HCT116 (cell line): ENCODE results near the gene MLLT3. TPM values are rescaled to one million over a fixed set of nuclear protein-coding genes. Genes with fewer than 3 reads are reported as not detected.

Source experiments
- ATAC-seq: fragments of 200-7000 bp; cut with Tn5 transposase; 2 replicates; pipeline ENCODE4 v1.9.1; 2020; ENCODE audit warnings: mild to moderate bottlenecking, moderate library complexity
- BruUV-seq: library from RNA; stranded (reverse); fragments of 400-500 nt; replicated peaks from 2 replicates; lab custom pipeline; 2021; lab: Mats Ljungman, UMichigan
- CTCF ChIA-PET: fragments of 300-600 bp; sonication (Branson Sonifier 250); formaldehyde crosslinking; loops from one replicate; lab custom pipeline; 2021; ENCODE audit warnings: antibody characterized with exemption; lab: Charles Lee
- POLR2A ChIA-PET: fragments of 300-600, 350-600 bp; sonication (Branson Sonifier 250); formaldehyde crosslinking; loops from one replicate; lab custom pipeline; 2021; ENCODE audit warnings: antibody characterized with exemption; lab: Charles Lee
- RAD21 ChIA-PET, 2 experiments: fragments of 300-600 bp; sonication (Branson Sonifier 250); formaldehyde crosslinking; loops; one replicate each; lab custom pipeline; 2023; ENCODE audit warnings: low total read pairs in 2 of 2; ENCODE audit not compliant: uncharacterized antibody in 2 of 2, unreplicated experiment in 2 of 2, low non-redundant PET in 1 of 2; lab: Charles Lee
- DNase-seq: peaks from one replicate; pipeline ENCODE4 v3.0.0-alpha.2; 2010; ENCODE audit warnings: low read depth, low spot score
- H2AFZ ChIP-seq: fragments of 200-600 bp; shearing (Covaris generic), sonication (generic); 2 replicates; pipeline ENCODE4 v1.6.1; 2017; ENCODE audit warnings: low read depth, mixed run types, mixed read lengths, antibody characterized with exemption, low read length; ENCODE audit not compliant: poor library complexity, severe bottlenecking
- H3K27ac ChIP-seq: 2 replicates; pipeline ENCODE4 v1.5.1; 2012; ENCODE audit warnings: low read depth, low read length
- H3K27me3 ChIP-seq: fragments of 200-600 bp; sonication (generic); 2 replicates; pipeline ENCODE4 v1.6.1; 2016; ENCODE audit warnings: mixed run types, low read length, mixed read lengths; ENCODE audit not compliant: insufficient read depth
- H3K36me3 ChIP-seq, 2 experiments: fragments of 200-500 bp in 1 of 2; fragments of 200-600 bp in 1 of 2; sonication (Bioruptor generic) in 1 of 2; sonication (generic) in 1 of 2; 2 replicates each; pipeline versions ENCODE4 v1.5.1 to v1.6.1; 2014 to 2016; ENCODE audit warnings: low read length in 2 of 2, inconsistent platforms in 1 of 2, mixed read lengths in 1 of 2, mixed run types in 1 of 2; ENCODE audit not compliant: insufficient read depth in 2 of 2, control insufficient read depth in 1 of 2
- H3K4me1 ChIP-seq, 2 experiments: fragments of 200-600 bp in 1 of 2; sonication (generic) in 1 of 2; 2 replicates each; pipeline versions ENCODE4 v1.5.1 to v1.6.1; 2012 to 2017; ENCODE audit warnings: low read length in 2 of 2, inconsistent platforms in 1 of 2, mild to moderate bottlenecking in 1 of 2, mixed read lengths in 1 of 2, mixed run types in 1 of 2, moderate library complexity in 1 of 2; ENCODE audit not compliant: insufficient read depth in 2 of 2, control insufficient read depth in 1 of 2
- H3K4me2 ChIP-seq: fragments of 200-600 bp; sonication (generic); 2 replicates; pipeline ENCODE4 v1.6.1; 2017; ENCODE audit warnings: mixed run types, low read length, mixed read lengths
- H3K4me3 ChIP-seq, 2 experiments: fragments of 200-600 bp in 1 of 2; sonication (generic) in 1 of 2; replicated peaks in 1 of 2; 2 replicates each; pipeline ENCODE4 v1.5.1; 2011 to 2016; ENCODE audit warnings: low read length in 2 of 2, control low read depth in 1 of 2, low read depth in 1 of 2, mild to moderate bottlenecking in 1 of 2, mixed read lengths in 1 of 2, mixed run types in 1 of 2
- H3K79me2 ChIP-seq: fragments of 200-600 bp; sonication (generic); 2 replicates; pipeline ENCODE4 v1.6.1; 2017; ENCODE audit warnings: mild to moderate bottlenecking, mixed run types, low read length, moderate library complexity, mixed read lengths; ENCODE audit not compliant: insufficient read depth
- H3K9ac ChIP-seq: fragments of 200-600 bp; sonication (generic); 2 replicates; pipeline ENCODE4 v1.6.1; 2016; ENCODE audit warnings: low read length, mixed read lengths
- H3K9me2 ChIP-seq: fragments of 200-600 bp; sonication (generic), shearing (Covaris generic); 2 replicates; pipeline ENCODE4 v1.6.1; 2017; ENCODE audit warnings: mixed run types, mild to moderate bottlenecking, moderate library complexity; ENCODE audit not compliant: insufficient read depth
- H3K9me3 ChIP-seq, 2 experiments: fragments of 200-500 bp in 1 of 2; fragments of 200-600 bp in 1 of 2; sonication (Bioruptor generic) in 1 of 2; sonication (generic) in 1 of 2; 2 replicates each; pipeline ENCODE4 v1.6.1; 2014 to 2017; ENCODE audit warnings: low read length in 2 of 2, mixed read lengths in 2 of 2, inconsistent platforms in 1 of 2, low read depth in 1 of 2, mild to moderate bottlenecking in 1 of 2, mixed run types in 1 of 2, moderate library complexity in 1 of 2; ENCODE audit not compliant: control insufficient read depth in 1 of 2, insufficient read depth in 1 of 2
- H4K20me1 ChIP-seq: fragments of 200-600 bp; sonication (generic), shearing (Covaris generic); 2 replicates; pipeline ENCODE4 v1.6.1; 2017; ENCODE audit warnings: mixed run types, mild to moderate bottlenecking, moderate library complexity; ENCODE audit not compliant: insufficient read depth
- ATF3 ChIP-seq: IDR thresholded peaks from 2 replicates; pipeline ENCODE4 v1.6.1; 2012
- CBX3 ChIP-seq: IDR thresholded peaks from 2 replicates; pipeline ENCODE4 v1.6.1; 2012; ENCODE audit warnings: low read depth
- CEBPB ChIP-seq: IDR thresholded peaks from 2 replicates; pipeline ENCODE4 v1.6.1; 2012; ENCODE audit warnings: low read depth
- CTCF ChIP-seq, 3 experiments: fragments of 200-600 bp in 1 of 3; sonication (generic) in 1 of 3; IDR thresholded peaks in 2 of 3; conservative IDR thresholded peaks in 1 of 3; 2 replicates each; pipeline ENCODE4 v1.5.1; 2012 to 2017; ENCODE audit warnings: low read depth in 2 of 3, low read length in 2 of 3, antibody characterized with exemption in 1 of 3, borderline replicate concordance in 1 of 3, control low read depth in 1 of 3, mild to moderate bottlenecking in 1 of 3, mixed read lengths in 1 of 3, mixed run types in 1 of 3, moderate library complexity in 1 of 3; ENCODE audit not compliant: insufficient read depth in 1 of 3
- EGR1 ChIP-seq: IDR thresholded peaks from 2 replicates; pipeline ENCODE4 v1.6.1; 2012; ENCODE audit warnings: low read depth
- ELF1 ChIP-seq: IDR thresholded peaks from 2 replicates; pipeline ENCODE4 v1.6.1; 2012; ENCODE audit warnings: low read depth, borderline replicate concordance
- EZH2 ChIP-seq: fragments of 200-600 bp; sonication (generic); IDR thresholded peaks from 2 replicates; pipeline ENCODE4 v1.6.1; 2017; ENCODE audit warnings: antibody characterized with exemption, mixed run types
- EZH2phosphoT487 ChIP-seq: fragments of 200-600 bp; IDR thresholded peaks from 2 replicates; pipeline ENCODE4 v1.6.1; 2018; ENCODE audit warnings: antibody characterized with exemption, borderline replicate concordance
- POLR2A ChIP-seq: IDR thresholded peaks from 2 replicates; pipeline ENCODE4 v1.7.0; 2011; ENCODE audit warnings: borderline replicate concordance; ENCODE audit not compliant: insufficient read depth, insufficient read length; ENCODE audit errors: extremely low read depth
- RAD21 ChIP-seq: IDR thresholded peaks from 2 replicates; pipeline ENCODE4 v1.6.1; 2012; ENCODE audit warnings: low read depth, mild to moderate bottlenecking
- REST ChIP-seq: IDR thresholded peaks from 2 replicates; pipeline ENCODE4 v1.6.1; 2012; ENCODE audit warnings: low read depth
- SIN3A ChIP-seq: IDR thresholded peaks from 2 replicates; pipeline ENCODE4 v1.6.1; 2012; ENCODE audit warnings: low read depth
- SP1 ChIP-seq: IDR thresholded peaks from 2 replicates; pipeline ENCODE4 v1.6.1; 2012; ENCODE audit warnings: low read depth
- SRF ChIP-seq: IDR thresholded peaks from 2 replicates; pipeline ENCODE4 v1.6.1; 2012; ENCODE audit warnings: low read depth
- TCF7L2 ChIP-seq: IDR thresholded peaks from 2 replicates; pipeline ENCODE4 v1.7.0; 2011; ENCODE audit warnings: borderline replicate concordance, inconsistent platforms; ENCODE audit not compliant: insufficient read depth, insufficient read length; ENCODE audit errors: extremely low read depth
- YY1 ChIP-seq: IDR thresholded peaks from 2 replicates; pipeline ENCODE4 v1.6.1; 2011; ENCODE audit warnings: low read length, low read depth, moderate library complexity, mild to moderate bottlenecking; ENCODE audit not compliant: insufficient replicate concordance; ENCODE audit errors: extremely low read depth
- ZBTB33 ChIP-seq: IDR thresholded peaks from 2 replicates; pipeline ENCODE4 v1.6.1; 2011; ENCODE audit warnings: mild to moderate bottlenecking, low read length, moderate library complexity; ENCODE audit not compliant: insufficient replicate concordance; ENCODE audit errors: extremely low read depth
- ZFX ChIP-seq: fragments of 450-650 bp; IDR thresholded peaks from 2 replicates; pipeline ENCODE4 v1.6.1; 2017
- ZNF274 ChIP-seq: fragments of 200-500 bp; sonication (Bioruptor generic); IDR thresholded peaks from 2 replicates; pipeline ENCODE4 v1.6.1; 2014; ENCODE audit warnings: mild to moderate bottlenecking, low read depth, low read length, inconsistent platforms
- intact Hi-C: fragments of 100-400 bp; cut with micrococcal nuclease; formaldehyde crosslinking; loops from 2 replicates; pipeline ENCODE4 v1.10.0; 2022
- total RNA-seq: library from RNA; stranded (reverse); gene quantifications from one replicate; pipeline ENCODE4 v1.2.1, GENCODE V29; 2021; ENCODE audit not compliant: unreplicated experiment

The MLLT3 gene
- total RNA-seq, 1 experiment from 2014 or later: 4.3 TPM

GRCh38 chr9:20349568-20349967 is 272.7 kb downstream of the MLLT3 start:
- no peaks in the 10 kb centered on the region for H4K20me1 ChIP-seq
- RAD21 ChIA-PET: no interaction called here
- no TSS peak for BruUV-seq
- H3K9ac ChIP-seq: no peak overlapping the region
- no peak overlapping the region for H3K4me2 ChIP-seq
- TF ChIP-seq REST (no peak), TCF7L2 (no peak), ZFX (no peak), SRF (no peak), SP1 (no peak), SIN3A (no peak), POLR2A (no peak), RAD21 (no peak), ZNF274 (no peak), ATF3 (no peak), ELF1 (no peak), CBX3 (no peak), EGR1 (no peak), ZBTB33 (no peak), CTCF (IDR thresholded peaks at IDR 0.05 in 2 of 3, conservative IDR thresholded peaks at IDR 0.05 in 1 of 3; ENCODE audit: borderline replicate concordance in 1 of 3, insufficient read depth in 1 of 3, low read depth in 2 of 3, low read length in 2 of 3) (no peak), YY1 (no peak), EZH2 (no peak), EZH2phosphoT487 (no peak), CEBPB (no peak)
- H2AFZ ChIP-seq: no peak overlapping the region
- H3K27me3 ChIP-seq: no peaks in the 10 kb centered on the region
- intact Hi-C loops: no loop called here
- H3K4me3 ChIP-seq: no peak overlapping the region
- no peaks in the 10 kb centered on the region for H3K9me3 ChIP-seq
- H3K4me1 ChIP-seq: no peaks in the 10 kb centered on the region
- H3K36me3 ChIP-seq: no peaks in the 10 kb centered on the region
- H3K27ac ChIP-seq: no peak overlapping the region
- CTCF ChIA-PET: no interaction called here
- DNase-seq (no peak), ATAC-seq (no peak)
- no peaks in the 10 kb centered on the region for H3K79me2 ChIP-seq
- POLR2A ChIA-PET: no interaction called here
- H3K9me2 ChIP-seq: no peaks in the 10 kb centered on the region
